ENCODE data around the gene TBL1X.

DNA sequence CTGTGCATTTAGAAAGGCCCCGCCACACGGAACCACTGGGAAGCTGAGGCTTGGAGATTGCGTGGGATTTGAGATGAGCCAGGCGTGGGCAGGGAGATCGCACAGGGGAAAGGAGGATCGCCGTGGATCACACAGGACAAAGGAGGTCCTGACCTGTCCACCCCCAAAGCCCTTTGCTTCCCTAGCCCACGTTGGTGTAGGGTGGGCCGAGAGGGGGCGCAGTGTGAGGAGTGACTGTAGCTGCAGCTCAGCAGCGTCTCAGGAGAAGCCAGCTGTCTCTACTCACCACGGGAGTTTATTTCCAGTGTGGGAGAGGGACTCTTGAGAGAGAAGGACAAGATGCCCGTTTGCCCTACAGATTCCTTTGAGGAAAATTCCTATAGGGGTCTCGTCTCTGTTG, 62.1 kb downstream of the TBL1X start:
- no peak for TF ChIP-seq ZNF83 (CRISPR knock-in tag; IDR thresholded peaks at IDR 0.05; ENCODE audit: borderline replicate concordance)
- TF ChIP-seq ZNF629 (CRISPR knock-in tag; conservative IDR thresholded peaks at IDR 0.05) = no peak
- no peak for TF ChIP-seq TBL1XR1 (IDR thresholded peaks at IDR 0.05; ENCODE audit: borderline replicate concordance, low read length, partially characterized antibody)
- no peak for TF ChIP-seq CBX5 (CRISPR knock-in tag; IDR thresholded peaks at IDR 0.05; ENCODE audit: borderline replicate concordance)
- no peak for TF ChIP-seq POLR2A (IDR thresholded peaks at IDR 0.05; ENCODE audit: insufficient read depth in 1 of 2, low read depth in 2 of 2, low read length in 2 of 2)
- TF ChIP-seq ZNF274 (CRISPR knock-in tag; IDR thresholded peaks at IDR 0.05) = no peak
- TF ChIP-seq CCAR2 (optimal IDR thresholded peaks at IDR 0.05; ENCODE audit: low read depth, low read length) = no peak
- no peak for TF ChIP-seq ZBTB7A (CRISPR knock-in tag; IDR thresholded peaks at IDR 0.05)
- TF ChIP-seq JDP2 (CRISPR knock-in tag; IDR thresholded peaks at IDR 0.05; ENCODE audit: borderline replicate concordance) = no peak
- TF ChIP-seq ZNF143 (CRISPR knock-in tag; IDR thresholded peaks at IDR 0.05) = no peak
- TF ChIP-seq YY1 (IDR thresholded peaks at IDR 0.05; ENCODE audit: insufficient read depth, insufficient replicate concordance, low read depth, low read length) = no peak
